ENCODE measurements around the gene HSDL2.

- TF ChIP-seq CTCF (IDR thresholded peaks at IDR 0.05) (no peak), POLR2A (IDR thresholded peaks at IDR 0.05) (no peak)
Observed at GRCh38 chr9:112446526-112446925, 66.6 kb downstream of the HSDL2 start.
